H1 (cell line): ENCODE results near the gene RELA. TPM values are rescaled to one million over a fixed set of nuclear protein-coding genes. Genes with fewer than 3 reads are reported as not detected.

ENCODE experiments used
- CTCF ChIA-PET: fragments of 300-600 bp; sonication (Branson Sonifier 250); formaldehyde crosslinking; loops from one replicate; lab custom pipeline; 2021; ENCODE audit not compliant: partially characterized antibody; lab: Charles Lee
- POLR2A ChIA-PET: fragments of 300-600 bp; sonication (Branson Sonifier 250); formaldehyde crosslinking; loops from one replicate; lab custom pipeline; 2021; ENCODE audit warnings: inconsistent platforms; ENCODE audit not compliant: partially characterized antibody; lab: Charles Lee
- DNase-seq, 2 experiments: peaks; one replicate each; pipeline versions ENCODE4 v3.0.0 to v3.0.0-alpha.2; 2010 to 2022; ENCODE audit warnings: low spot score in 2 of 2, low read depth in 1 of 2, mixed read lengths in 1 of 2
- FAIRE-seq: peaks from 2 replicates; lab custom pipeline; 2011; peaks lifted over from hg19 to GRCh38; lab: Jason Lieb, UNC
- H2AFZ ChIP-seq: 2 replicates; pipeline ENCODE4 v1.8.1; 2012; ENCODE audit warnings: low read length, inconsistent platforms
- H2AK5ac ChIP-seq: 2 replicates; pipeline ENCODE4 v1.6.1; 2013; ENCODE audit warnings: low read depth, low read length
- H2BK120ac ChIP-seq: replicated peaks from 2 replicates; pipeline ENCODE3; 2013; ENCODE audit warnings: low read depth, low read length, inconsistent platforms
- H2BK12ac ChIP-seq: 2 replicates; pipeline ENCODE4 v1.6.1; 2013; ENCODE audit warnings: low read depth, low read length
- H2BK15ac ChIP-seq: 2 replicates; pipeline ENCODE4 v1.6.1; 2013; ENCODE audit warnings: low read length
- H2BK20ac ChIP-seq: 2 replicates; pipeline ENCODE4 v1.6.1; 2013; ENCODE audit warnings: low read length
- H2BK5ac ChIP-seq: 2 replicates; pipeline ENCODE4 v1.6.1; 2013; ENCODE audit warnings: low read depth, low read length
- H3K14ac ChIP-seq: 2 replicates; pipeline ENCODE4 v1.6.1; 2013; ENCODE audit warnings: inconsistent platforms; ENCODE audit not compliant: insufficient read length
- H3K18ac ChIP-seq: 2 replicates; pipeline ENCODE4 v1.6.1; 2013; ENCODE audit warnings: low read length; ENCODE audit errors: extremely low read depth
- H3K23ac ChIP-seq: 2 replicates; pipeline ENCODE4 v1.6.1; 2013; ENCODE audit warnings: inconsistent platforms; ENCODE audit not compliant: insufficient read length
- H3K23me2 ChIP-seq: 2 replicates; pipeline ENCODE4 v1.6.1; 2013; ENCODE audit warnings: low read depth, low read length
- H3K27ac ChIP-seq: 2 replicates; pipeline ENCODE4 v1.6.1; 2011; ENCODE audit warnings: low read depth, low read length, inconsistent platforms
- H3K27me3 ChIP-seq, 4 experiments: replicated peaks in 1 of 4; 1 replicate in 1 of 4; 2 replicates in 3 of 4; pipeline versions ENCODE4 v1.6.1 to v1.8.1; 2011 to 2013; ENCODE audit warnings: low read length in 3 of 4, mild to moderate bottlenecking in 3 of 4, inconsistent platforms in 2 of 4, mixed read lengths in 2 of 4, moderate library complexity in 1 of 4; ENCODE audit not compliant: control insufficient read depth in 3 of 4, insufficient read depth in 3 of 4; ENCODE audit errors: extremely low read depth in 1 of 4
- H3K36me3 ChIP-seq, 4 experiments: 2 replicates each; pipeline versions ENCODE4 v1.6.1 to v1.8.1; 2011 to 2013; ENCODE audit warnings: mild to moderate bottlenecking in 4 of 4, low read length in 3 of 4, moderate library complexity in 2 of 4, control low read depth in 1 of 4, inconsistent platforms in 1 of 4; ENCODE audit not compliant: insufficient read depth in 4 of 4, control insufficient read depth in 2 of 4
- H3K4ac ChIP-seq: replicated peaks from 2 replicates; pipeline ENCODE3; 2013; ENCODE audit warnings: low read length, low read depth, mixed read lengths, inconsistent platforms; ENCODE audit not compliant: insufficient read length
- H3K4me1 ChIP-seq, 4 experiments: replicated peaks in 1 of 4; 1 replicate in 1 of 4; 2 replicates in 3 of 4; pipeline versions ENCODE4 v1.6.1 to v1.8.1; 2011 to 2013; ENCODE audit warnings: low read length in 3 of 4, inconsistent platforms in 2 of 4, mixed read lengths in 1 of 4; ENCODE audit not compliant: insufficient read depth in 4 of 4, control insufficient read depth in 3 of 4
- H3K4me2 ChIP-seq, 2 experiments: 2 replicates each; pipeline versions ENCODE4 v1.6.1 to v1.8.1; 2011 to 2013; ENCODE audit warnings: low read depth in 2 of 2, low read length in 2 of 2, control low read depth in 1 of 2, inconsistent platforms in 1 of 2, mild to moderate bottlenecking in 1 of 2; ENCODE audit not compliant: insufficient read depth in 1 of 2
- H3K4me3 ChIP-seq, 4 experiments: fragments of 200-600, 300-600 bp in 1 of 4; sonication (generic), shearing (Covaris generic), sonication (Bioruptor Twin) in 1 of 4; 2 replicates each; pipeline versions ENCODE4 v1.5.1 to v1.8.1; 2011 to 2016; ENCODE audit warnings: low read length in 4 of 4, low read depth in 3 of 4, control low read depth in 2 of 4, inconsistent platforms in 2 of 4, mild to moderate bottlenecking in 2 of 4, mixed read lengths in 1 of 4, moderate library complexity in 1 of 4; ENCODE audit not compliant: insufficient read depth in 2 of 4; ENCODE audit errors: extremely low read depth in 1 of 4
- H3K56ac ChIP-seq: replicated peaks from 2 replicates; pipeline ENCODE3; 2013; ENCODE audit warnings: low read depth, mild to moderate bottlenecking, mixed read lengths, low read length, inconsistent platforms; ENCODE audit not compliant: insufficient read length
- H3K79me1 ChIP-seq: 2 replicates; pipeline ENCODE4 v1.6.1; 2013; ENCODE audit warnings: low read depth, low read length, control low read depth
- H3K79me2 ChIP-seq, 2 experiments: 2 replicates each; pipeline versions ENCODE4 v1.6.1 to v1.8.1; 2012 to 2013; ENCODE audit warnings: low read length in 2 of 2, mild to moderate bottlenecking in 2 of 2, inconsistent platforms in 1 of 2; ENCODE audit not compliant: insufficient read depth in 2 of 2, control insufficient read depth in 1 of 2
- H3K9ac ChIP-seq, 4 experiments: replicated peaks in 1 of 4; 1 replicate in 1 of 4; 2 replicates in 3 of 4; pipeline versions ENCODE4 v1.6.1 to v1.8.1; 2011 to 2013; ENCODE audit warnings: low read depth in 3 of 4, low read length in 3 of 4, control low read depth in 2 of 4, mild to moderate bottlenecking in 2 of 4, moderate library complexity in 2 of 4, inconsistent platforms in 1 of 4; ENCODE audit errors: extremely low read depth in 1 of 4
- H3K9me3 ChIP-seq, 2 experiments: 2 replicates each; pipeline versions ENCODE4 v1.6.1 to v1.8.1; 2012 to 2013; ENCODE audit warnings: mild to moderate bottlenecking in 2 of 2, moderate library complexity in 2 of 2, control low read depth in 1 of 2, inconsistent platforms in 1 of 2, low read depth in 1 of 2, low read length in 1 of 2, mixed read lengths in 1 of 2; ENCODE audit not compliant: insufficient read depth in 2 of 2
- H4K20me1 ChIP-seq, 2 experiments: replicated peaks in 1 of 2; 2 replicates each; pipeline versions ENCODE3 to v1.8.1; 2011 to 2013; ENCODE audit warnings: inconsistent platforms in 2 of 2, low read length in 2 of 2, mild to moderate bottlenecking in 1 of 2; ENCODE audit not compliant: insufficient read depth in 2 of 2, control insufficient read depth in 1 of 2
- H4K5ac ChIP-seq: 2 replicates; pipeline ENCODE4 v1.6.1; 2013; ENCODE audit warnings: low read length, low read depth, mixed read lengths, inconsistent platforms; ENCODE audit not compliant: insufficient read length
- H4K8ac ChIP-seq: 2 replicates; pipeline ENCODE4 v1.8.0; 2013; ENCODE audit warnings: mild to moderate bottlenecking, moderate library complexity, low read length, inconsistent platforms; ENCODE audit not compliant: insufficient read depth; ENCODE audit errors: extremely low read depth
- H4K91ac ChIP-seq: replicated peaks from 2 replicates; pipeline ENCODE3; 2013; ENCODE audit warnings: low read length, mixed read lengths, inconsistent platforms; ENCODE audit not compliant: insufficient read length
- BACH1 ChIP-seq: IDR thresholded peaks from 2 replicates; pipeline ENCODE4 v1.6.1; 2012; ENCODE audit warnings: low read length, improper control_type of control experiment
- CREB1 ChIP-seq: IDR thresholded peaks from 2 replicates; pipeline ENCODE4 v1.6.1; 2012; ENCODE audit warnings: inconsistent platforms
- EGR1 ChIP-seq: IDR thresholded peaks from 2 replicates; pipeline ENCODE4 v1.6.1; 2011; ENCODE audit warnings: low read depth, low read length, borderline replicate concordance
- JUND ChIP-seq: IDR thresholded peaks from 2 replicates; pipeline ENCODE4 v1.6.1; 2011; ENCODE audit warnings: mild to moderate bottlenecking, improper control_type of control experiment, low read length
- KDM1A ChIP-seq: fragments of 200-600, 300-600 bp; sonication (generic); IDR thresholded peaks from 2 replicates; pipeline ENCODE4 v1.7.1; 2016; ENCODE audit warnings: mild to moderate bottlenecking, low read length, borderline replicate concordance
- NANOG ChIP-seq: IDR thresholded peaks from 2 replicates; pipeline ENCODE4 v1.6.1; 2011; ENCODE audit warnings: low read length, low read depth, mild to moderate bottlenecking, inconsistent platforms; ENCODE audit not compliant: insufficient read depth, poor library complexity, severe bottlenecking
- POLR2A ChIP-seq, 2 experiments: IDR thresholded peaks; 1 replicate in 1 of 2; 2 replicates in 1 of 2; pipeline ENCODE4 v1.6.1; 2011; ENCODE audit warnings: low read depth in 2 of 2, low read length in 2 of 2, mild to moderate bottlenecking in 2 of 2; ENCODE audit errors: control extremely low read depth in 1 of 2
- POU5F1 ChIP-seq: IDR thresholded peaks from 2 replicates; pipeline ENCODE4 v1.6.1; 2011; ENCODE audit warnings: low read depth, mild to moderate bottlenecking, low read length, moderate library complexity
- SP2 ChIP-seq: IDR thresholded peaks from 2 replicates; pipeline ENCODE4 v1.6.1; 2012; ENCODE audit warnings: mild to moderate bottlenecking, low read length, inconsistent platforms
- SP4 ChIP-seq: IDR thresholded peaks from 2 replicates; pipeline ENCODE4 v1.6.1; 2012; ENCODE audit warnings: low read length, inconsistent platforms
- TAF1 ChIP-seq: IDR thresholded peaks from 2 replicates; pipeline ENCODE4 v1.6.1; 2011; ENCODE audit warnings: mild to moderate bottlenecking, low read depth, low read length
- TAF7 ChIP-seq: optimal IDR thresholded peaks from 2 replicates; pipeline ENCODE3; 2011; ENCODE audit warnings: low read depth, mild to moderate bottlenecking, inconsistent platforms, low read length, moderate library complexity, borderline replicate concordance
- WGBS, 2 experiments: shearing (Covaris generic) in 1 of 2; methylation state at CpG; one replicate each; pipeline versions ENCODE4 v1.1.6 to v1.1.7; 2013 to 2015; ENCODE audit warnings: low lambda C conversion rate in 2 of 2, mixed read lengths in 2 of 2, inconsistent platforms in 1 of 2, low coverage in 1 of 2, missing lambda C conversion rate in 1 of 2; ENCODE audit not compliant: insufficient replicate concordance in 2 of 2, insufficient coverage in 1 of 2, insufficient read length in 1 of 2; ENCODE audit errors: extremely low coverage in 1 of 2, missing lambda C conversion rate in 1 of 2; 5-methylcytosine and 5-hydroxymethylcytosine counted together
- polyA plus RNA-seq, 7 experiments: library from polyadenylated mRNA; depleted of rRNA in 3 of 7; stranded (reverse) in 5 of 7; unstranded in 2 of 7; fragments of >200 nt in 5 of 7; fragments of 200-250 nt in 2 of 7; gene quantifications; 1 replicate in 5 of 7; 2 replicates in 1 of 7; 4 replicates in 1 of 7; pipeline versions ENCODE4 v1.2.1 to v1.2.3, GENCODE V29; 2011 to 2013; ENCODE audit warnings: missing spikeins in 2 of 7, mixed read lengths in 2 of 7
- total RNA-seq: library from RNA; stranded (reverse); fragmentation: NEBNext Ultra II Directional; extraction: Animal tissue kit (Norgen Biotek cat#: 25700); gene quantifications from 2 replicates; pipeline ENCODE4 v1.2.1, GENCODE V29; 2021
- TF ChIP-seq, protein P1 (sequence below): IDR thresholded peaks from 2 replicates; pipeline ENCODE4 v1.6.1; 2012; ENCODE audit warnings: inconsistent platforms

Gene RELA
- total and polyA plus RNA-seq, 2 of the 8 experiments (the other 6 are each of a cell fraction or from before 2014, with no cell fraction given), result 21.9 to 27.5 TPM

DNA sequence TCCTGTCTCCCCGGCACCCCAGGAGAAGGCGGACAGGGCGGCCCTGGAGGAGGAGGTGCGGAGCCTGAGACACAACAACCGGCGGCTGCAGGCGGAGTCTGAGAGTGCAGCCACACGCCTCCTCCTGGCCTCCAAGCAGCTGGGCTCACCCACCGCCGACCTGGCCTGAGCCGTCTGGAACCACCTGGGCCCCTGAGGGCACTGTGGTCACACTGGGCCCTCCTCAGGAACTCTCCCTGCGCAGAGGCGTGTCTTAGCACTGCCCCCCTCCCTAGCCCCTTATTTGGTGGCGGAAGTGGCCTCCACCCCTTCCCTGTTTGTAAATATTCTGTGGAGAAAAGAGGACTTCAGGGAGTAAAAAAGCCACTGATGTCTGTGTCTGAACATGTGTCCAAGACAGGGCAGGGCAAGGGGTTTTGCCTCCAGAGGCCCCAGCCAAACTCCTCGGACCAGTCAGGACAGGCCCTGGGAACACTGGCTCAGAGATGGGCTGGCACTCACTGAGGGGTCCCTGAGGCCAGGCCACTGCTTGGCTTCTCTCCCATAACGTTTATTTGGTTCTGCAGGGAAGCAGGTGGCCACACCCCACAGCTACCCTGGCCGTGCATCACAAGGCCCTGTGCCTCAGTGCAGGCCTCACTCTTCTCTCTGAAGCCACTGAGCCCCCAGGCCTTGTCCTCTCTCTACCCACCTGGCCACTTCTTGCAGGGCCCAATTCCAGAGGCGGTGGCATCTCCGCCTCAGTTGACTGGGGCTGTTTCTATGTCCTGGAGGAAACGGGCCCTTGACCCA is 12.0 kb downstream of the RELA start:
- Histone ChIP-seq H2BK15ac (no peak overlapping the region), H3K9ac (no peak overlapping the region), H4K5ac (no peak overlapping the region), H2AK5ac (no peak overlapping the region), H3K79me2 (no peaks in the 10 kb centered on the region), H3K14ac (no peak overlapping the region), H3K4me1 (peaks cover 0 to 12% (median 8%) of the 10 kb centered on the region in 4 experiments; a peak in 6 of 7 replicates), H3K23me2 (peaks cover 8% of the 10 kb centered on the region; the same call in 1 of the 2 replicates), H3K79me1 (peaks cover 2% of the 10 kb centered on the region; the same call in 1 of the 2 replicates), H4K20me1 (peaks cover 2 to 11% of the 10 kb centered on the region in 2 experiments), H4K91ac (no peak overlapping the region), H3K36me3 (peaks cover 4 to 16% (median 9%) of the 10 kb centered on the region in 4 experiments; a peak in 7 of 8 replicates), H3K27me3 (peaks cover 0 to 5% (median 2%) of the 10 kb centered on the region in 4 experiments; a peak in 1 of 7 replicates), H3K18ac (no peak overlapping the region), H3K4ac (no peak overlapping the region), H2BK12ac (no peak overlapping the region), H3K27ac (no peak overlapping the region), H2BK120ac (no peak overlapping the region), H3K4me2 (no peak overlapping the region; a peak in 1 of 4 replicates), H3K23ac (no peak overlapping the region), H3K9me3 (no peaks in the 10 kb centered on the region), H2BK20ac (no peak overlapping the region), H2BK5ac (no peak overlapping the region), H3K56ac (no peak overlapping the region), H4K8ac (no peak overlapping the region), H3K4me3 (no peak overlapping the region), H2AFZ (no peak overlapping the region)
- no peak for FAIRE-seq
- 90% methylated on average over 20 of the region's 20 CpGs; no CpG with 5 or more reads in 1 of the 2 experiments for WGBS, 2 experiments
- DNase-seq, result no peak
- ChIA-PET POLR2A (interaction anchor here (0.6 to 7.5 kb wide), 7 partner anchors 8 to 378 kb away, joined by 4 to 58 read pairs (median 8); partner anchors contain the start of genes PCNX3, RELA and SIPA1), CTCF (interaction anchor here (0.7 to 2.8 kb wide), 6 partner anchors 7 to 59 kb away, joined by 3 to 21 read pairs (median 4); partner anchors contain the start of genes RELA and SIPA1)
- TF ChIP-seq, protein P1, sequence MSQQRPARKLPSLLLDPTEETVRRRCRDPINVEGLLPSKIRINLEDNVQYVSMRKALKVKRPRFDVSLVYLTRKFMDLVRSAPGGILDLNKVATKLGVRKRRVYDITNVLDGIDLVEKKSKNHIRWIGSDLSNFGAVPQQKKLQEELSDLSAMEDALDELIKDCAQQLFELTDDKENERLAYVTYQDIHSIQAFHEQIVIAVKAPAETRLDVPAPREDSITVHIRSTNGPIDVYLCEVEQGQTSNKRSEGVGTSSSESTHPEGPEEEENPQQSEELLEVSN, result no peak
- TF ChIP-seq JUND (no peak), NANOG (no peak), CREB1 (no peak), EGR1 (no peak), BACH1 (no peak), SP4 (no peak), TAF7 (no peak), TAF1 (no peak), POU5F1 (no peak), KDM1A (no peak), SP2 (no peak), POLR2A (IDR thresholded peaks at IDR 0.05; ENCODE audit: control extremely low read depth in 1 of 2, low read depth in 2 of 2, low read length in 2 of 2) (no peak)
